Type B pancreatic cell (in vitro differentiated cells): ENCODE measurements around the gene CHID1. TPM values are rescaled to one million over a fixed set of nuclear protein-coding genes. Genes with fewer than 3 reads are reported as not detected.

Experiments used
- DNase-seq: peaks from one replicate; pipeline ENCODE4 v3.0.0; 2021; ENCODE audit warnings: mixed read lengths; ENCODE audit not compliant: unreplicated experiment; ENCODE audit errors: extremely low spot score
- H3K27ac Mint-ChIP-seq: 2 replicates; pipeline ENCODE4 v1.8.0; 2021; ENCODE audit warnings: mild to moderate bottlenecking, mixed read lengths
- H3K27me3 Mint-ChIP-seq: 2 replicates; pipeline ENCODE4 v1.8.0; 2021; ENCODE audit warnings: mixed read lengths
- H3K36me3 Mint-ChIP-seq: 2 replicates; pipeline ENCODE4 v1.8.0; 2021; ENCODE audit warnings: mixed read lengths
- H3K4me1 Mint-ChIP-seq: one replicate; pipeline ENCODE4 v1.8.0; 2021; ENCODE audit warnings: mixed read lengths; ENCODE audit not compliant: unreplicated experiment
- H3K4me3 Mint-ChIP-seq: 2 replicates; pipeline ENCODE4 v1.8.0; 2021; ENCODE audit warnings: mild to moderate bottlenecking, mixed read lengths
- H3K9me3 Mint-ChIP-seq: 2 replicates; pipeline ENCODE4 v1.8.0; 2021; ENCODE audit warnings: mixed read lengths
- total RNA-seq: library from RNA; stranded (reverse); gene quantifications from 2 replicates; pipeline ENCODE4 v1.2.1, GENCODE V29; 2021; ENCODE audit warnings: low replicate concordance
- TF ChIP-seq, protein P1 (sequence below): fragments of 200-600 bp; sonication (generic); conservative IDR thresholded peaks from 2 replicates; pipeline ENCODE4 v1.5.0; 2021; ENCODE audit warnings: antibody characterized with exemption, mild to moderate bottlenecking

The CHID1 gene
- total RNA-seq, 1 donor from 2014 or later = 98.9 TPM

DNA sequence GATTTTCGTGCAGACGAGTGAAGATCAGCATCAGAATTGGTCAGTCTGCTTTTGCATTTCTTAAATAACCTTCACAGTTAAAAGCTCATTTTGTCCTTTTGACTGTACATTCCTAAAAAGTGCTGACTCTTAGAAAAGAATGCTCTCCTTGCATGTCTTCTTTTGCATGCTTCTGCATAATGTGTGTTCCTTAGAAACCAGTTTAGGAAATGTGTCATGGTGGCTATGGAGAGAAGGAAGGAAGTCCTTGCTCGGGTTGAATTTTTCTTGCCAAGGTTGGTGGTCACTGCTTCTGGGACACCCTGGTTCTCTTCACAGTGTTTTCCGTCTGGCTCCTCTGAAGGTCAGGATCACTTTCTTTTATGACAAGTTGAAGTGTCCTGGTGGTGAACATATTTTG lies 21.8 kb upstream of the CHID1 start:
- no peak for DNase-seq
- Mint-ChIP-seq H3K27me3 (no peaks in the 10 kb centered on the region), H3K9me3 (no peaks in the 10 kb centered on the region), H3K4me1 (peaks cover 37% of the 10 kb centered on the region), H3K4me3 (peak overlapping the region; percentile 58), H3K27ac (peak overlapping the region; percentile 53), H3K36me3 (peaks cover 11% of the 10 kb centered on the region)
- TF ChIP-seq, protein P1, sequence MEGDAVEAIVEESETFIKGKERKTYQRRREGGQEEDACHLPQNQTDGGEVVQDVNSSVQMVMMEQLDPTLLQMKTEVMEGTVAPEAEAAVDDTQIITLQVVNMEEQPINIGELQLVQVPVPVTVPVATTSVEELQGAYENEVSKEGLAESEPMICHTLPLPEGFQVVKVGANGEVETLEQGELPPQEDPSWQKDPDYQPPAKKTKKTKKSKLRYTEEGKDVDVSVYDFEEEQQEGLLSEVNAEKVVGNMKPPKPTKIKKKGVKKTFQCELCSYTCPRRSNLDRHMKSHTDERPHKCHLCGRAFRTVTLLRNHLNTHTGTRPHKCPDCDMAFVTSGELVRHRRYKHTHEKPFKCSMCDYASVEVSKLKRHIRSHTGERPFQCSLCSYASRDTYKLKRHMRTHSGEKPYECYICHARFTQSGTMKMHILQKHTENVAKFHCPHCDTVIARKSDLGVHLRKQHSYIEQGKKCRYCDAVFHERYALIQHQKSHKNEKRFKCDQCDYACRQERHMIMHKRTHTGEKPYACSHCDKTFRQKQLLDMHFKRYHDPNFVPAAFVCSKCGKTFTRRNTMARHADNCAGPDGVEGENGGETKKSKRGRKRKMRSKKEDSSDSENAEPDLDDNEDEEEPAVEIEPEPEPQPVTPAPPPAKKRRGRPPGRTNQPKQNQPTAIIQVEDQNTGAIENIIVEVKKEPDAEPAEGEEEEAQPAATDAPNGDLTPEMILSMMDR = no peak

DNA sequence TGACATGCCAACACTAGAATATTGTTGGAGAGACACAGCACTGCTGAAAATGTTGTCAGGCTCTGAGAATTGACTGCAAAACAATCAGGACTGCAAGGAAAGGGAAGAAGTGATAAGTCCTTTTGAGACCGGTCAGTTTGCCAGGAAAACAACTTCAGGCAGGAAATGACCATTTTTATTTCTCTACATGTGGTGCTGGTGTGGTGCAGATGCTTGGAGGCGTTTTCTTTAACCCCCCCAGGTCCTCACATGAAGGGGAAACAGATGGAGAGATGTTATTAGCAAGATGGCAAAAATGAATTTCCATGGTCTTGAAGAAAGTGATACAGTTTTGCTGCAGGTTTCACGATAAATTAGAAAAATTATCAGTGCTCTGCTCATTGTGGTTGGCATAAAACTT lies 20.8 kb upstream of the CHID1 start:
- Mint-ChIP-seq H3K27me3 (no peaks in the 10 kb centered on the region), H3K4me1 (peaks cover 37% of the 10 kb centered on the region), H3K36me3 (peaks cover 9% of the 10 kb centered on the region), H3K9me3 (no peaks in the 10 kb centered on the region), H3K27ac (no peak overlapping the region), H3K4me3 (no peak overlapping the region)
- TF ChIP-seq, protein P1 = no peak
- no peak for DNase-seq

DNA sequence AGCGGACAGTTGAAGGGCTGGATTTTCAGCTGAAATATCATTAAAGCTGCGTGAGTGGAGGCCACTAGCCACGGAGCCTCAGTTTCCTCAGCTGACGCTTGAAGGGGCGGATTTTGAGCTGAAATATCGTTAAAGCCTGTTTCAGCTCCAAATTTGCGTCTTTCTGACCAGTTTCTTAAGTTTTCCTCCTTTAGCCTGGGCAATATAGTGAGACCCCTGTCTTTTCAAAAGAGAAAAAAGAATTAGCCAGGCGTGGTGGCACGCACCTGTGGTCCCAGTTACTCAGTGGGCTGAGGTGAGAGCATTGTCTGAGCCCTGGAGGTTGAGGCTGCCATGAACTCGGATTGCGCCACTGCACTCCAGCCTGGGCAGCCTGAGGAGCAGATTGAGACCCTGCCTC lies 18.8 kb upstream of the CHID1 start:
- DNase-seq = no peak
- Mint-ChIP-seq H3K36me3 (peaks cover 9% of the 10 kb centered on the region), H3K27me3 (no peaks in the 10 kb centered on the region), H3K27ac (no peak overlapping the region), H3K9me3 (no peaks in the 10 kb centered on the region), H3K4me1 (peaks cover 34% of the 10 kb centered on the region), H3K4me3 (no peak overlapping the region)
- TF ChIP-seq, protein P1 = no peak

DNA sequence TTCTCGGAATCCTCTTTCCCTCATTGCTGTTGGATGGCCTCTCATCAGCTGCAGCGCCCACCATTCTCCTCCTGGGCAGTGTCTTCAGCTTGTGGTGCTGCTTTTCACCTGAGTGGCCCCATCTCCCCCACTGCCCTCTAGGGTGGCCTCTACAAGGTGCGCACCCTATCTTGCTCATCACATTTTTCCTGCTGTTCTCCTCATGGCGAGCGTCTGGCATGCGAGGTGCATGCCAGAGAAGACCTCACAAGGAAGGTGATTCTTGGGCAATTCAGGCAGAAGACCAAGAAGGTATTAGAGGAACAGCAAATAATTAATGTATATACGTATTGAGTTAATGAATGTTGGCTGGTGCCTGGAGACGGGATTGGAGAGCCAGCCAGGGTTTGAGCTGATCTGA lies 18.2 kb upstream of the CHID1 start:
- Mint-ChIP-seq H3K27me3 (no peaks in the 10 kb centered on the region), H3K4me1 (peaks cover 33% of the 10 kb centered on the region), H3K4me3 (peak overlapping the region; percentile 61), H3K9me3 (no peaks in the 10 kb centered on the region), H3K27ac (peak overlapping the region; percentile 24), H3K36me3 (peaks cover 9% of the 10 kb centered on the region)
- DNase-seq = no peak
- TF ChIP-seq, protein P1 = no peak

DNA sequence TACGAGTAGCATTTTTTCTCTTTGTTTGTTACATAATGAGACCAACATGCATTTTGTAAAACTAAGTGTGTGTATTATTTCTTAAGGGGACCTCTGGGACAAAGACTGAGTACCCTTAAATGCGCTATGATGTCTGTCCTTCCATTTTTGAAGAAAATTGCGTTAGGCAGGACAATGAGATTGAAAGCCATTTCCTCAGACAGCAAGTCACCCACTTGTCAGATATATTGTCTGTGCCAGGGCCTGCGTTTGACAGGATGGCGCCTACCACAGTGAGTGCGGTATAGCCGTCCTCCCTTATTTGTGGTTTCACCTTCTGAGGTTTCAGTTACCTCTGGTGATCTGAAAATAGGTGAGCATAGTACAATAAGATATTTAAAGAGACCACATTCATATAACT lies 17.3 kb upstream of the CHID1 start:
- Mint-ChIP-seq H3K4me3 (peak overlapping the region; percentile 31), H3K9me3 (no peaks in the 10 kb centered on the region), H3K27ac (peak overlapping the region; percentile 13), H3K4me1 (peaks cover 24% of the 10 kb centered on the region), H3K27me3 (no peaks in the 10 kb centered on the region), H3K36me3 (peaks cover 4% of the 10 kb centered on the region)
- no peak for DNase-seq
- TF ChIP-seq, protein P1 = no peak

DNA sequence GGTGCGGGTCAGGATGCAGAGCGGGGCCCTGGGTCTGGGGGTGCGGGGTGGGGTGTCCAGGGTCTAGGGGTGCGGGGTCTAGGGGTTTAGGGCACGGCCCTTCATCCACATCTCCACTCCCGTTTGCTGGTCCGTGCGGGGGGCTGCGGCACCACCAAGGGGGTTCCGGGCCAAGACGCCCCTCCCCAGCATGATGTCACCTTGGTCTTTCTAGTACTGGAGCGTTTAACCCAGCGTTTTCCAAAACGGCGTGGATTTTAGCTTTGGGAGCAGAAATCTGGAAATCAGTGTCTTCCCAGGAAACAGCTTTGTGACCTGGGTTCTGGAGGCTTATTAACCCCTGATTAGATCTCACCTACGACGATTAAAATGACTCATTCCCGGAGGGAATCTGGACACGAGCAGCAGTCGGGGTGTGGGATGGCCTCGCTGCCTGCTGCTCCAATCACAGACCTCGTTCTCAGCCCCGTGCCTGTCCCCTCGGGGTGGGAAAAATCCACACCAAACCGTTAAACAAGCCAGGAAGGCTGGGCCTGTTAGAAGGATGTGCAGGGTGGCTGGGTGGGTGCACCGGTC lies 15.8 kb upstream of the CHID1 start:
- no peaks in the 10 kb centered on the region for H3K27me3 Mint-ChIP-seq
- H3K4me3 Mint-ChIP-seq = peak overlapping the region; percentile 88
- TF ChIP-seq, protein P1 = no peak
- H3K4me1 Mint-ChIP-seq = peaks cover 21% of the 10 kb centered on the region
- no peaks in the 10 kb centered on the region for H3K9me3 Mint-ChIP-seq
- no peak for DNase-seq
- no peaks in the 10 kb centered on the region for H3K36me3 Mint-ChIP-seq
- H3K27ac Mint-ChIP-seq = peak overlapping the region; percentile 80
